Middle frontal gyrus (tissue), 1 donor: ENCODE data around the gene RALGDS.

Source experiments
- DNase-seq: peaks from one replicate; pipeline ENCODE4 v3.0.0-alpha.2; 2015; ENCODE audit warnings: low spot score; ENCODE audit errors: extremely low spot score

The RALGDS gene

GRCh38 chr9:133055788-133056420, 65.1 kb downstream of the RALGDS start:
- DNase-seq, result no peak

- DNase-seq, result no peak
Observed at GRCh38 chr9:133054966-133055365, 66.1 kb downstream of the RALGDS start.

GRCh38 chr9:133054194-133054890, 66.7 kb downstream of the RALGDS start:
- no peak for DNase-seq

GRCh38 chr9:133051966-133052539, 69.0 kb downstream of the RALGDS start:
- no peak for DNase-seq

GRCh38 chr9:133051281-133051900, 69.6 kb downstream of the RALGDS start:
- DNase-seq, result no peak

- no peak for DNase-seq
Observed at GRCh38 chr9:133050781-133051180, 70.3 kb downstream of the RALGDS start.

GRCh38 chr9:133050142-133050541, 70.9 kb downstream of the RALGDS start:
- no peak for DNase-seq

GRCh38 chr9:133049043-133049442, 72.0 kb downstream of the RALGDS start:
- DNase-seq, result no peak

- no peak for DNase-seq
Observed at GRCh38 chr9:133048595-133048994, 72.4 kb downstream of the RALGDS start.
